ENCODE data around the gene CXCL13.
"Not testable (repeated sequence)": the region's sequence is repeated elsewhere in the genome, so short reads cannot be mapped to it uniquely, and the experiment has no call there.

CXCL13 gene

GRCh38 chr4:77605210-77605902 lies at the start of gene CXCL13:
CXCL13 (plus strand) TSS chr4:77605820; CDS start chr4:77605866, 46 bp downstream.
- no peak for DNase-seq (ENCODE audit: low read depth in 2 of 2)

GRCh38 chr4:77560170-77560569 lies 45.5 kb upstream of the CXCL13 start:
- DNase-seq (ENCODE audit: low read depth in 2 of 2) = no peak

GRCh38 chr4:77561720-77562119 lies 43.9 kb upstream of the CXCL13 start:
- not testable (repeated sequence) for DNase-seq (ENCODE audit: low read depth in 2 of 2)

DNA sequence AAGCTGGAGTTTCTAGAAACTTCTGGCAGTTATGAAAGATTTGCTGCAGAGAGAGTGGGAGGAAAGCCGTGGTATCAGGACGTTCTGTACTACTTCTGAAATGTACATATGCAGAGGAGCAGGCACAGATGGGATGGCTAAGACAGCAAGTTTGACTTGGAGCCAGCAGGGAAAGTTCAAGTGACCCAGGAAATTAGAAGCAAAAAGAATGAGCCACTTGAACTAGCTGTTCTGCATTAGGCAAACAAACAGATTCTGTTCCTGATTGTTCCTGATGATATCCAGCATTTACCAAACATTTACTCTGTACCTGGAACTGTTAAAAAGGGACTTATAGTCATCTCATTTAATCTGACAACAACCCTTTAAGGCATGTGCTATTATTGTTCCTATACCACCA lies 41.4 kb upstream of the CXCL13 start:
- DNase-seq (ENCODE audit: low read depth in 2 of 2) = no peak

GRCh38 chr4:77566148-77566547 lies 39.5 kb upstream of the CXCL13 start:
- no peak for DNase-seq (ENCODE audit: low read depth in 2 of 2)

- DNase-seq (ENCODE audit: low read depth in 2 of 2) = no peak
Measured at GRCh38 chr4:77567549-77567948, 38.1 kb upstream of the CXCL13 start.

DNA sequence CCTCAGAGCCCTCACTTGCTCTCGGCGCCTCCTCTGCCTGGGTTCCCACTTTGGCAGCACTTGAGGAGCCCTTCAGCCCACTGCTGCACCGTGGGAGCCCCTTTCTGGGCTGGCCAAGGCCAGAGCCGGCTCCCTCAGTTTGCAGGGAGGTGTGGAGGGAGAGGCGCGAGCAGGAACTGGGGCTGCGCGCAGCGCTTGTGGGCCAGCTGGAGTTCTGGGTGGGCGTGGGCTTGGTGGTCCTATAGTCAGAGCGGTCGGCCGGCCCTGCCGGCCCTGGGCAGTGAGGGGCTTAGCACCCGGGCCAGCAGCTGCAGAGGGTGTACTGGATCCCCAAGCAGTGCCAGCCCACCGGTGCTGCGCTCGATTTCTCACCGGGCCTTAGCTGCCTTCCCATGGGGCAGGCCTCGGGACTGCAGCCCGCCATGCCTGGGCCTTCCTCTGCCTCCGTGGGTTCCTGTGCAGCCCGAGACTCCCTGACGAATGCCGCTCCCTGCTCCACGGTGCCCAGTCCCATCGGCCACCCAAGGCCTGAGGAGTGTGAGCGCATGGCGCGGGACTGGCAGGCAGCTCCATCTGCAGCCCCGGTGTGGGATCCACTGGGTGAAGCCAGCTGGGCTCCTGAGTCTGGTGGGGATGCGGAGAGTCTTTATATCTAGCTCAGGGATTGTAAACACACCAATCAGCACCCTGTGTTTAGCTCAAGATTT lies 35.0 kb upstream of the CXCL13 start:
- DNase-seq (ENCODE audit: low read depth in 2 of 2) = not testable (repeated sequence)

- no peak for DNase-seq (ENCODE audit: low read depth in 2 of 2)
Measured at GRCh38 chr4:77576351-77576750, 29.3 kb upstream of the CXCL13 start.

DNA sequence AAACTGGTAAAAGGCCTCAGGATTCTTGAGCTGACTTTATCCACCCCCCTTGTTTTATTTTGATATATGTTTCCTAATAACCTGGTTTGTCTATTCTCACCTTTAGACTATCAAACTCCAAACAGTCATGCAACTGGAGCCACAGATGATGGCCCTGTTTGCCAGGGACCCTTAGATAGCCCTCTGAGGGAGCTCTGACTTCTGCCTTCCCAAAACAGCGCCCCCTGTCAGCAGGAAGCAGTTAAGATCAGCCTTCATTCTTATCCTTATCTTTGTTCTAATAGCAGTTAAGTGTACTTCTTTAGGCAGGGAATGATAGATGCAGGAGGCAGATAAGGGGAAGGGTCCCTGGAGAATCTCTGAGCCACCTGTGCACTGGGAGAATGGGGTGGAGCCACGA lies 27.5 kb upstream of the CXCL13 start:
- no peak for DNase-seq (ENCODE audit: low read depth in 2 of 2)

DNA sequence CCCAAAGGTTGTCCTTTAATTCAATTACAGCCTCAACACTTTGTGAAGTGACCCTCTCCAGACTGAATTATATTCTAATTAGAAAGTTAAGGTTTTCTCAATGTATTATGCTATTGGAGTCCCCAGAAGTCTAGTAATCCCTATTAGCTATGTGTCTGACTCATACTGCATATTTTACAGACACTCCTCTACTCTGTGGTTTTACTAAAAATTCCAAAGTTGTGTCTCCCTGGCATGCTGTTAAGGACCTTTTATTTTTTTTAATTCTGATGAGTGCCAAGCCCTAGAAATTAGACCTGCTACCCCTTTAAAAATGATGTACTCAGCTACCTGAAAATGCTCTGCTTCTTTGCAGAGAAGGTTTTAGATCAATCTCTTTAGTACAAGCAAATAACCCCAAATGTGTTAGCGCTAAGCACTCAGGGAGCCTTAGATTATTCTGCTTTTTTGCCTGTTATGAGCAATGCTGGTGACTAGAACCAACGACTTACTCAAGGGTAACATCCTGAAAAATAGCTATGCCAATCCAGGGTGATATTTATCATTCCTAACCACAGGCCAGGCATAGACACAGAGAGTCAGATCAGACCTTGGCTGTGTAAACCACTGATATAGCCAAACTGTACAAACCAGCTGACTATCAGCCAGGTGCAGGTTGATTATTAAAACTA lies 26.1 kb upstream of the CXCL13 start:
- peak; percentile 80 to 81 for DNase-seq (ENCODE audit: low read depth in 2 of 2)

DNA sequence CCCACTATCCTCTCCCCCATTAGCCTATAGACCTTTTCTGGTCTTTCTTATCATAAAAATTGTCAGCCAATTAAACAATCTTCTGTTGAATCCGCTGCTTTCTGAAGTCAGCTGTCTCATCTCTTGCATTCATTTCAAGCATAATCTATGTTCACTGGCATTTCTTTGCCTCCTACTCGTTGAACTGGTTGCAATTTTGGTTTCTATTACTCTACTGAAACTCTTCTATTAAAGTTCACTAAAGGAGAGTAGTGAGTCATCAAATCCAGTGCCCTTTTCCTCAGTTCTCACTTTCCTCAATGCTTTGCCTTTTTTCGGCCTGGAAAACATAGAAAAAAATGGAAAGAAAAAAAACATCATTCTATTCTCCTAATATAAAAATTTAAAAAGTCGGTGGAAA lies 23.9 kb upstream of the CXCL13 start:
- DNase-seq (ENCODE audit: low read depth in 2 of 2) = no peak

DNA sequence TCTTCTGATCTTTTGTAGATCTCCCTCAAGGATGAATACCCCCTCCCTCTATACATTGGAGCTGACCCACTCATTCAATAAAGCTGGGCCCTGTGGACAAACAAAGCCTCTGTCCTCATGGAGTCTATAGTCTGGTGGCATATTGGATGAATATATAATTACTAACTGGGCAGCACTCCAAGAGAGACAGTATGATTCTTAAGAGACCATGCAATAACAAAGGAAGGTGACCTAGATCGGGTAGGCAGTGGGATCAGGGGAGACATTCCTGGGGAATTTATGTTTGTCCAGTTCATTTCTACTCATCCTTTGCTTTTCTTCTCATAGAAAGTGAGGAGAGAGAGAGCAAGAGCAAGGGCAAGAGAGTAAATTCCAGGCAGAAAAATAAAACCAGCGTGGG lies 23.5 kb upstream of the CXCL13 start:
- DNase-seq (ENCODE audit: low read depth in 2 of 2) = no peak

- no peak for DNase-seq (ENCODE audit: low read depth in 2 of 2)
Measured at GRCh38 chr4:77582711-77583110, 22.9 kb upstream of the CXCL13 start.

GRCh38 chr4:77586951-77587383 lies 18.7 kb upstream of the CXCL13 start:
- peak in 1 of 2 experiments; percentile 25 for DNase-seq (ENCODE audit: low read depth in 2 of 2)

- DNase-seq (ENCODE audit: low read depth in 2 of 2) = no peak
Measured at GRCh38 chr4:77590482-77590881, 15.1 kb upstream of the CXCL13 start.

DNA sequence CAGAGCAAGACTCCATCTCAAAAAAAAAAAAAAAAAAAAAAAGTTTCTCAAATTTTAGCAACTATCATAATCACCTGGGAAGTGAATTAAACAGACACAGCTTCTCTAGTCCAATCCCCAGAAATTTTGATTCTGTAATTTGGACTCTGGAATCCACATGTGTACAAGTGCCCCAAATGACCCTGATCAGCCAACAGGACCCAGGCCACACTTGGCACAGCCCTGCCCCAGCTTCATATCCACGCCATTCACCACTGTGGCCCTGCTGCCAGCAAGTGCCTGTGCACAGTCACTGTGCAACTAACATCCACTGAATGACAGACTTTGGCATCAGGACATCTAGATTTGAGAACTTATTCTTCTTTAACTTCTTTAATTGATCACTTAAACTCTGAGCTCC lies 14.1 kb upstream of the CXCL13 start:
- no peak for DNase-seq (ENCODE audit: low read depth in 2 of 2)

- DNase-seq (ENCODE audit: low read depth in 2 of 2) = no peak
Measured at GRCh38 chr4:77593101-77593500, 12.5 kb upstream of the CXCL13 start.

DNA sequence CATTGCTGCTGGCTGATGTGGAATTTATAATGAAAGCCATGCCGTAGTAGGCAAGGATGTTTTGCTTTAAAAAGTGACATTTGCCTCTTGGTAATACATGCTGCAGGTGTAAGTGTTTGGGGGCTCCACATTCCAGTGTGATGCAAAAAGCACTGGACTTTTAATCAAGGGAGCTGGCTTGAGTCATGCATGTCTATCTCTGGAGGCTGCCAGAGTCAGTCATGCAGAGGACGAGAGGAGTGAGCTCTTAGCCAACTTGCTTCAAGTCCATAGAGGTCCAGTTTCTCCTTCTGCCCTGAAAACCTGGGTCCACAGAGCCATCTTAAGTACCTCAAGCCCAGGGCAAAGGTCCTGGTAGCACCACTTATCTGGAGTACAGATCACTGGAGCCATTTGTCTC lies 11.6 kb upstream of the CXCL13 start:
- DNase-seq (ENCODE audit: low read depth in 2 of 2) = no peak

- no peak for DNase-seq (ENCODE audit: low read depth in 2 of 2)
Measured at GRCh38 chr4:77595364-77595973, 10.2 kb upstream of the CXCL13 start.

DNA sequence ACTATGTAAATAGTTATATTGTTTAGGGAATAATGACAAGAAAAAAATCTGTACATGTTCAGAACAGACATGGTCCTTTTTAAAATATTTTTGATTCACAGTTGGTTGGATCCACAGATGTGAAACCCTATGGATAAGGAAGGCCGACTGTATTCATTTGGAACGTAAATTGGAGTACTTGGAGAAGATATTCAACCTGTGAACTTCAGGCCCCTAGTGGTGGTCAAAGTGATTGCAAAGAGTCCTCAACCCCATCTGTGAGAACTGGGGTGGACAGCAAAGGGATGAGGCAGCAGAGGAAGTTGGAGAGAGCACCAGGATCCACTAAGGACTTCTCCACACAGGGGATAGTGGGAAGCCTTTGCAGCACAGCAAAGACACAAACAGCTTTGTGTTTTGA lies 6.2 kb upstream of the CXCL13 start:
- peak in 1 of 2 experiments; percentile 20 for DNase-seq (ENCODE audit: low read depth in 2 of 2)

- no peak for DNase-seq (ENCODE audit: low read depth in 2 of 2)
Measured at GRCh38 chr4:77600521-77601451, 4.8 kb upstream of the CXCL13 start.

Data from fibroblast of skin of left quadriceps (primary cell).